ENCODE data around the gene CFAP20DC. TPM values are rescaled to one million over a fixed set of nuclear protein-coding genes. Genes with fewer than 3 reads are reported as not detected.
"Not testable (repeated sequence)": the region's sequence is repeated elsewhere in the genome, so short reads cannot be mapped to it uniquely, and the experiment has no call there.

Gene CFAP20DC
- total and polyA plus RNA-seq, 9 donors, result 1.2 to 2.5 (median 1.9) TPM

DNA sequence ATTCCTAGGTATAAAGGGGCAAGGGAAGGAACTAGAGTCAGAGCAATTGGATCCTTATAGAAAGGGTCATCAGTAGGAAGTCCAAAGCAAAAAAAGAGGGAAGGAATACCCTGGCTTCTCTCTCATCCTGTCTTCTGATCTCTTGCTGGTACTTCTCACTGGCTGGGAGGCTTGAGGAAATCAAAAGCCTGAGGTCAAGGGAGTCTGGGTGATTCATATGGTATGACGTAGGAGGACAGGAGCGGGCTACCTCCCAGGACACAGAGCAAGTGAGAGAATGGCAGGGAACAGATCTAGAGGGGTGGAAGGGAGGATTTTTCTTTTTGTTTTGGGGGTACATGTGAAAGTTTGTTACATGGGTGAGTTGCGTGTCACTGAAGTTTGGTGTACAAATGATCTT lies 76.0 kb downstream of the CFAP20DC start:
- no peaks in the 10 kb centered on the region for H3K36me3 ChIP-seq (ENCODE audit: control insufficient read depth, insufficient read depth, low read length)
- 87% methylated on average over 2 of the region's 3 CpGs for WGBS (ENCODE audit: insufficient coverage)

DNA sequence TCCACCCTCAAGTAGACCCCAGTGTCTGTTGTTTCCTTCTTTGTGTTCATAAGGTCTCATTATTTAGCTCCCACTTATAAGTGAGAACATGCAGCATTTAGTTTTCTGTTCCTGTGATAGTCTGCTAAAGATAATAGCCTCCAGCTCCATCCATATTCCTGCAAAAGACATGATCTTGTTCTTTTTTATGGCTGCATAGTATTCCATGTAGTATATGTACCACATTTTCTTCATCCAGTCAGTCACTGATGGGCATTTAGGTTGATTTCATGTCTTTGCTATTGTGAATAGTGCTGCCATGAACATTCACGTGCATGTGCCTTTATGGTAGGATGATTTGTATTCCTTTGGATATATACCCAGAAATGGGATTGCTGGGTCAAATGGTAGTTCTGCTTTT lies 82.0 kb downstream of the CFAP20DC start:
- WGBS (ENCODE audit: insufficient coverage), result no CpG with 5 or more reads among the region's 1 CpG
- not testable (repeated sequence) for H3K9me3 ChIP-seq (replicated peaks; ENCODE audit: control insufficient read depth, low read depth, low read length)

More for the DNA sequence above, 76.0 kb downstream of the CFAP20DC start:
- H3K4me3 ChIP-seq (ENCODE audit: low read length), result no peak overlapping the region
- DNase-seq, result no peak
- no peak overlapping the region for H3K27ac ChIP-seq (ENCODE audit: low read length)
- H3K27me3 ChIP-seq (ENCODE audit: control insufficient read depth, insufficient read depth, low read length), result no peaks in the 10 kb centered on the region
- no peaks in the 10 kb centered on the region for H3K9me3 ChIP-seq (replicated peaks; ENCODE audit: control insufficient read depth, low read depth, low read length)
- H3K4me1 ChIP-seq (ENCODE audit: control insufficient read depth, insufficient read depth, low read length), result no peaks in the 10 kb centered on the region

GRCh38 chr3:58965865-58966264 lies 84.0 kb downstream of the CFAP20DC start:
- Histone ChIP-seq H3K36me3 (ENCODE audit: control insufficient read depth, insufficient read depth, low read length) (no peaks in the 10 kb centered on the region), H3K4me1 (ENCODE audit: control insufficient read depth, insufficient read depth, low read length) (no peaks in the 10 kb centered on the region), H3K9me3 (replicated peaks; ENCODE audit: control insufficient read depth, low read depth, low read length) (no peaks in the 10 kb centered on the region), H3K27me3 (ENCODE audit: control insufficient read depth, insufficient read depth, low read length) (no peaks in the 10 kb centered on the region), H3K27ac (ENCODE audit: low read length) (no peak overlapping the region), H3K4me3 (ENCODE audit: low read length) (no peak overlapping the region)
- WGBS (ENCODE audit: insufficient coverage), result no CpG with 5 or more reads among the region's 2 CpGs
- DNase-seq, result peak; percentile 60

More for the DNA sequence above, 82.0 kb downstream of the CFAP20DC start:
- H3K27me3 ChIP-seq (ENCODE audit: control insufficient read depth, insufficient read depth, low read length); H3K36me3 ChIP-seq (ENCODE audit: control insufficient read depth, insufficient read depth, low read length); H3K4me3 ChIP-seq (ENCODE audit: low read length); H3K4me1 ChIP-seq (ENCODE audit: control insufficient read depth, insufficient read depth, low read length); DNase-seq; H3K27ac ChIP-seq (ENCODE audit: low read length): not testable (repeated sequence)

GRCh38 chr3:58963928-58964503 lies 85.8 kb downstream of the CFAP20DC start:
- WGBS (ENCODE audit: insufficient coverage), result 40% methylated on average over 1 of the region's 2 CpGs
- Histone ChIP-seq H3K27me3 (ENCODE audit: control insufficient read depth, insufficient read depth, low read length) (no peaks in the 10 kb centered on the region), H3K27ac (ENCODE audit: low read length) (no peak overlapping the region), H3K9me3 (replicated peaks; ENCODE audit: control insufficient read depth, low read depth, low read length) (no peaks in the 10 kb centered on the region), H3K4me3 (ENCODE audit: low read length) (no peak overlapping the region), H3K4me1 (ENCODE audit: control insufficient read depth, insufficient read depth, low read length) (no peaks in the 10 kb centered on the region), H3K36me3 (ENCODE audit: control insufficient read depth, insufficient read depth, low read length) (no peaks in the 10 kb centered on the region)
- DNase-seq, result peak; percentile 7

GRCh38 chr3:58962816-58963215 lies 87.0 kb downstream of the CFAP20DC start:
- no peak for DNase-seq
- no peak overlapping the region for H3K27ac ChIP-seq (ENCODE audit: low read length)
- WGBS (ENCODE audit: insufficient coverage), result 94% methylated on average over 2 of the region's 3 CpGs
- H3K4me3 ChIP-seq (ENCODE audit: low read length), result no peak overlapping the region
- H3K4me1 ChIP-seq (ENCODE audit: control insufficient read depth, insufficient read depth, low read length), result no peaks in the 10 kb centered on the region
- H3K36me3 ChIP-seq (ENCODE audit: control insufficient read depth, insufficient read depth, low read length), result no peaks in the 10 kb centered on the region
- no peaks in the 10 kb centered on the region for H3K27me3 ChIP-seq (ENCODE audit: control insufficient read depth, insufficient read depth, low read length)
- H3K9me3 ChIP-seq (replicated peaks; ENCODE audit: control insufficient read depth, low read depth, low read length), result no peaks in the 10 kb centered on the region

GRCh38 chr3:58962040-58962651 lies 87.7 kb downstream of the CFAP20DC start:
- Histone ChIP-seq H3K4me1 (ENCODE audit: control insufficient read depth, insufficient read depth, low read length) (no peaks in the 10 kb centered on the region), H3K4me3 (ENCODE audit: low read length) (no peak overlapping the region), H3K27me3 (ENCODE audit: control insufficient read depth, insufficient read depth, low read length) (no peaks in the 10 kb centered on the region), H3K9me3 (replicated peaks; ENCODE audit: control insufficient read depth, low read depth, low read length) (no peaks in the 10 kb centered on the region), H3K36me3 (ENCODE audit: control insufficient read depth, insufficient read depth, low read length) (no peaks in the 10 kb centered on the region), H3K27ac (ENCODE audit: low read length) (no peak overlapping the region)
- WGBS (ENCODE audit: insufficient coverage), result no CpG with 5 or more reads among the region's 2 CpGs
- no peak for DNase-seq

GRCh38 chr3:58955308-58955707 lies 94.5 kb downstream of the CFAP20DC start:
- Histone ChIP-seq H3K27ac (ENCODE audit: low read length) (no peak overlapping the region), H3K27me3 (ENCODE audit: control insufficient read depth, insufficient read depth, low read length) (no peaks in the 10 kb centered on the region), H3K4me3 (ENCODE audit: low read length) (no peak overlapping the region), H3K36me3 (ENCODE audit: control insufficient read depth, insufficient read depth, low read length) (no peaks in the 10 kb centered on the region), H3K9me3 (replicated peaks; ENCODE audit: control insufficient read depth, low read depth, low read length) (no peaks in the 10 kb centered on the region), H3K4me1 (ENCODE audit: control insufficient read depth, insufficient read depth, low read length) (no peaks in the 10 kb centered on the region)
- no peak for DNase-seq
- WGBS (ENCODE audit: insufficient coverage), result 40% methylated on average over 1 of the region's 2 CpGs

- Histone ChIP-seq H3K4me3 (ENCODE audit: low read length) (no peak overlapping the region), H3K27me3 (ENCODE audit: control insufficient read depth, insufficient read depth, low read length) (no peaks in the 10 kb centered on the region), H3K36me3 (ENCODE audit: control insufficient read depth, insufficient read depth, low read length) (no peaks in the 10 kb centered on the region), H3K4me1 (ENCODE audit: control insufficient read depth, insufficient read depth, low read length) (no peaks in the 10 kb centered on the region), H3K9me3 (replicated peaks; ENCODE audit: control insufficient read depth, low read depth, low read length) (no peaks in the 10 kb centered on the region), H3K27ac (ENCODE audit: low read length) (no peak overlapping the region)
- whole genome bisulfite sequencing (ENCODE audit: insufficient coverage), result no CpG with 5 or more reads among the region's 1 CpG
- no peak for DNase-seq
Measured at GRCh38 chr3:58953288-58953687, 96.5 kb downstream of the CFAP20DC start.

GRCh38 chr3:58952128-58952917 lies 97.5 kb downstream of the CFAP20DC start:
- DNase-seq, result peak; percentile 24
- WGBS (ENCODE audit: insufficient coverage), result no CpG with 5 or more reads among the region's 4 CpGs
- H3K27ac ChIP-seq (ENCODE audit: low read length), result no peak overlapping the region
- H3K4me3 ChIP-seq (ENCODE audit: low read length), result no peak overlapping the region
- no peaks in the 10 kb centered on the region for H3K4me1 ChIP-seq (ENCODE audit: control insufficient read depth, insufficient read depth, low read length)
- no peaks in the 10 kb centered on the region for H3K9me3 ChIP-seq (replicated peaks; ENCODE audit: control insufficient read depth, low read depth, low read length)
- H3K27me3 ChIP-seq (ENCODE audit: control insufficient read depth, insufficient read depth, low read length), result no peaks in the 10 kb centered on the region
- no peaks in the 10 kb centered on the region for H3K36me3 ChIP-seq (ENCODE audit: control insufficient read depth, insufficient read depth, low read length)

DNA sequence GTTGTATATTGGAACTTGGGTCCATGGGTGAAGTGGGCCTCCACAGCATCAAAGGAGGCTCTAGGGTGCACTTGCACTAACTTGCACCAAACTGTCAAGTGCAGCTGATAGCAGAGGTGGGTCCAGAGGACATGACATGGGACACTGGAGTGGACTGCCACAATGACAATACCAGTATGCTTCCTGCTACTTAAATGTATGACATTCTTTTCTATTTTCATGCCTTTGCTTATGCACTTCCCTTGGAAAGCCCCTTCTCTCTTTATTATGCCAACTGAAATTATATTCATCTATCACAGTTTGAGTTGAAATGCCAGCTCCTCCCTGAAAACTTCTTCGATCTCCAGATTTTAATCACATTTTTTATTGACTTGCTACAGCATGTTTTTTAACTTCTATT lies 101.8 kb downstream of the CFAP20DC start:
- WGBS (ENCODE audit: insufficient coverage), result no CpG with 5 or more reads among the region's 1 CpG
- H3K27me3 ChIP-seq (ENCODE audit: control insufficient read depth, insufficient read depth, low read length), result no peaks in the 10 kb centered on the region
- no peak overlapping the region for H3K27ac ChIP-seq (ENCODE audit: low read length)
- no peaks in the 10 kb centered on the region for H3K9me3 ChIP-seq (replicated peaks; ENCODE audit: control insufficient read depth, low read depth, low read length)
- DNase-seq, result no peak
- H3K4me3 ChIP-seq (ENCODE audit: low read length), result no peak overlapping the region
- no peaks in the 10 kb centered on the region for H3K4me1 ChIP-seq (ENCODE audit: control insufficient read depth, insufficient read depth, low read length)
- no peaks in the 10 kb centered on the region for H3K36me3 ChIP-seq (ENCODE audit: control insufficient read depth, insufficient read depth, low read length)

Measured in muscle of leg (tissue), 11 donors.